ENCODE results near the gene WDFY3. TPM values are rescaled to one million over a fixed set of nuclear protein-coding genes. Genes with fewer than 3 reads are reported as not detected.

Gene WDFY3
- 167 and 193 TPM in 2 replicates for total RNA-seq

GRCh38 chr4:84966382-84967242 lies at the start of gene WDFY3:
Gene WDFY3, minus strand, starts transcription at chr4:84966690. Its CDS starts 106,099 bp downstream, at chr4:84860591.

Small RNA genes within 50 kb of the gene (small RNA-seq; reads per million reads assigned to genes)
- gene RN7SL552P (not detected), gene RNU6-469P (not detected)

All from thoracic aorta endothelial cell (primary cell).